Measurements from ENCODE around the gene BACE2.
A peak's percentile ranks its signal among the peaks of the same experiment; 100 is the strongest.

BACE2 gene

GRCh38 chr21:41148798-41149197, 19.2 kb upstream of the BACE2 start:
- DNase-seq (ENCODE audit: low spot score) = no peak

- DNase-seq (ENCODE audit: low spot score) = no peak
Measured at GRCh38 chr21:41149199-41149598, 18.8 kb upstream of the BACE2 start.

- DNase-seq (ENCODE audit: low spot score) = no peak
Measured at GRCh38 chr21:41152147-41152546, 15.8 kb upstream of the BACE2 start.

DNA sequence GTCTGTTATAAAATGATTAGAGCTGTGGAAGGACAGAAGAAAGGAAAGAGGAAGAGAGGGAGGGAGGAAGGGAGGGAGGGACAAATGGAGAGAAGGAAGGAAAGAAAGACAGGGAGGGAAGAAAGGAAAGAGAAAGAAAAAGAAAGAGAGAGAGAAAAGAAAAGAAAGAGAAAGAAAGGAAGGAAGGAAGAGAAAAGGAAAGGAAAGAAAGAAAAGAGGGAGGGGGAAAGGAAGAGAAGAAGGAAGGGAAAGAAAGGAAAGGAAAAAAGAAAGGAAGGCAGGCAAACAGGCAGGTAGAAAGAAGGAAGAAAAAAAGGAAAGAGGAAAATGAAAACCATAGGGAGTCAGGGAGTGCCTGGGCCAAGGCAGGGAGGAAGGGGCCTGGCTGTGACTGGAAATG, 14.5 kb upstream of the BACE2 start:
- DNase-seq (ENCODE audit: low spot score) = no peak

DNA sequence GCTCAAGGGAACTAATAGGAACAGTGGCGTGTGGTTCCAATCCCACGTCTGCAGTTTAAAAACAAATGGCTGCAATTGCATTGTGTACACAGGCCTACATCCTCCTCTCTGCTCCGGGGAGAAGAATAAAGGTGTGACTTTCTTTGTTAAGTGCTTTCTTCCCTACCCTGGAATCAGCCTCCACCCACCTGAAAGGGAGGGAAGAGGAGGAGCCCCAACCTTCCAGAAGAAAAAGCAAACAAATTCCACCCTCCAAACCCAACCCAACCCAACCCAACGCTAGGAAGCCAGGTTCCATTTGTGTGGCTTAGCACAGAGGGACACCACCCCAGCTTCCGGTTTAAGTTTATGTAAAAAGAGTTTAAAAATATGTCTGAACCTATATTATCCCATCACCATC, 11.8 kb upstream of the BACE2 start:
- no peak for DNase-seq (ENCODE audit: low spot score)

DNA sequence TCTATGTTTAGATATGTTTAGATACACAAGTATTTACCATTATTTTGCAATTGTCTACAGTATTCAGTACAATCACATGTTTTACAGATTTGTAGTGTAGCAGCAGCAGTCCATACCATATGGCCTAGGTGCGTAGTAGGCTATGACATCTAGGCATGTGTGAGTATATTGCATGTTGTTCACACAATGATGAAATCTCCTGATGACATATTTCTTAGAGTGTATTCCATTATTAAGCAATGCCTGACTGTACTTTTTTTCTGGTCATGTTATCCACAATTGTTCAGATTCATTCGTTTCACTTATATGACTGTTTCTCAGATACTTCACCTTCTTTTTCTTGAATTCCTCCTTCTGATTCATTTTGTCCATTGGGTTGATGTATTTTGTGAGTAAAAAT, 9.9 kb upstream of the BACE2 start:
- DNase-seq (ENCODE audit: low spot score) = no peak

DNA sequence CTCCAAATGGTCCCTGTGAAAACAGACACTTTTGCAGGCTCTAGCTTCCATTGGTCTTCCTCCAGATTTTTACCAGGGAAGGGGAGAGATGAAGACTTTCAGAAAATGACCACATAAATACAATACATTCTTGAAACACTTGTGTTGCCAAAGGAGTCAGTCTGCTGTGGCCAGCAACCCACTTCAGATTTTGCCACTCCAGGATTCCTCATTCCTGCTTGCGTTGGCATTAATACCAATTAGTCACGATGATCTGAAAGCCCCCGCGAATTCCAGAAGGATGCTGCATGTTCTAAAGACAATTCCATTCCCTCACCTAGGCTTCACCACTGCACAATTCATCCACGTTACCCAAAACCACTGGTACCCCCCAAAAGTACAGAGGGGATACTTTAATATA, 7.9 kb upstream of the BACE2 start:
- no peak for DNase-seq (ENCODE audit: low spot score)

GRCh38 chr21:41161428-41161827, 6.5 kb upstream of the BACE2 start:
- DNase-seq (ENCODE audit: low spot score) = no peak

DNA sequence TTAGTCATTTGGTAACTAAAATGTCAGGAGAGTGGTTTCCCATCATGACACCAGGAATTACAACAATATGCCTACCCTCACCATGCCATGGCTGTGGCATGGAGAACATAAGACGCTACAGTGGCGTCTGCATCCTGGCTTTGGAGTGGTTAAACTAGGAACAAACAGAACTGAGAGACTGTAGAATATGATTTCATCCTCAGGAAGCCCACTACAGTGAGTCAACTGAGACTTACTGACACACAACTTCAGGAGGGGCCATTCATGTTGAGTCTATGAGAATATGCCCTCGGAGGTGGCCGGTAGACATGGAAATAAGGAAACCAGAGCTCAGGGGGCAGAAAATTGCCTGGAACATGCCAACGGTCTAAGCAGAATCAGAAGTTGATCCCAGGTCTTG, 5.9 kb upstream of the BACE2 start:
- DNase-seq (ENCODE audit: low spot score) = no peak

DNA sequence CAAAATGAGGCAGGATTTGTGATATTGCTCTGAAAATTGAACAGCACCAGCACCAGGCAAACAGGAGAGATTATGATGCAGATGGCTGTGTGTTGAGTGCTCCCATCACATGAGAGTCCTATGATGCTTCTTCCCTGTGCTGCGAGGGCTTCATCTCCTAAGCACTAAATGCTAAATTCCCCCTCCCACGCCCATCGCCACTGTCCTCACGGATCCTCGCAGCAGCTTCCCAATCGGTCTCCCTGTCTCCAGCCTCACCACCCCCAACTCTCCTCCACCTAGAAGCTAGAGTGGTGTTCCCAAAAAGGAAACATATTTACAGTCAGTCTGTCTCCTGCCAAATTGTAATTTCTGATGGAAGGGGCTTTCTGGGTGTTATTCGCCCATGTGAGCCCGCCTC, 4.9 kb upstream of the BACE2 start:
- no peak for DNase-seq (ENCODE audit: low spot score)

- no peak for DNase-seq (ENCODE audit: low spot score)
Measured at GRCh38 chr21:41164052-41164451, 3.9 kb upstream of the BACE2 start.

DNA sequence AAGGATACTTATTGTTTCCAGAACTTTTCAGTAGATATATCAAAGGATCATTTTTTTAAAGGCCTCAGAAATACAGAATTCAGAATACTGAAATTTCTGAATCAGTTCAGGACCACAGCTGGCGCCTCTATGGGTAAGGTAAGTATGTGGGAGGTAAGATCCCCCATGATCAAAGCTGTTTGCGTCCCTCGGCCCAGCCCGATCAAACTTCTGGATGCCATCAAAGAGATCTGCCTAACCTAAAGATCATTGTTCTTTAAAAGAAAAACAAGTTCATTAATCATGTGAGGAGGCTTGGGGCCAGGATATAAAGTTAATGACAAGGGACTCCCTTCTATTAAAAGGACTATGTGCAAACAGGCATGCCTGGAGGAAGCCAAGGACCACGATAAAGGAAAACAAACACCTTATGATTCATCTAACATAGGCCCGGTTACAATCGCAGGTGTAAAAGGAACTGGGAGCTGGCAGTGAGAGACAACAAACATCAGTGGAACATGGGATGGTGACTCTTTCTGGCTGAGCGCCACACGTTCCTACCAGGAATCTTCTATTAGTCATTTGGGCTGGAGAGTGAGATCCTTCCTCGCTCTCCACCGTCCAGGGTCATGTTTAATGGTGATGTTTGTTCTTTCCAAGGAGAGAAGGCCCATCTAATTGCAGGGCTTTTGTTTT, 2.8 kb upstream of the BACE2 start:
- DNase-seq (ENCODE audit: low spot score) = no peak

DNA sequence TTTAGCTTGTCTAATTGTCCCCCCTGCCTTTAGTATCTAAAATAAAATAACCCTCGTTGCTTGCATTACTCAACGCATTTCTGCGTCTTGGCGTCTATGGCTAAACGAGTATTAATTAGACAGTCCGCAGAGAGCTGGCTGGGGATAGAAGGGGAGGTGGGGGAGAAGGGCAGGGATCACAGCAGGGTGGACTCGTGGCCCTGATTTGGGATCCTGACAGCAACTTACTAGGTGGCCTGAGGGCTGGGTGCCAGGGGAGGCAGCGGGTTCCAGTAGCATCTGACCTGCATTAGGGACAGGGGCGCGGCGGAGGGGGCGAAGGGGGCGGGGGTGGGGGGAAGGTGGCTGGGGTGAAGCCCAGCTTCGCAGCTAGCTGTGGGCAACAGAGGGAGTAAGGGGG, 1.1 kb upstream of the BACE2 start:
- DNase-seq (ENCODE audit: low spot score) = no peak

DNA sequence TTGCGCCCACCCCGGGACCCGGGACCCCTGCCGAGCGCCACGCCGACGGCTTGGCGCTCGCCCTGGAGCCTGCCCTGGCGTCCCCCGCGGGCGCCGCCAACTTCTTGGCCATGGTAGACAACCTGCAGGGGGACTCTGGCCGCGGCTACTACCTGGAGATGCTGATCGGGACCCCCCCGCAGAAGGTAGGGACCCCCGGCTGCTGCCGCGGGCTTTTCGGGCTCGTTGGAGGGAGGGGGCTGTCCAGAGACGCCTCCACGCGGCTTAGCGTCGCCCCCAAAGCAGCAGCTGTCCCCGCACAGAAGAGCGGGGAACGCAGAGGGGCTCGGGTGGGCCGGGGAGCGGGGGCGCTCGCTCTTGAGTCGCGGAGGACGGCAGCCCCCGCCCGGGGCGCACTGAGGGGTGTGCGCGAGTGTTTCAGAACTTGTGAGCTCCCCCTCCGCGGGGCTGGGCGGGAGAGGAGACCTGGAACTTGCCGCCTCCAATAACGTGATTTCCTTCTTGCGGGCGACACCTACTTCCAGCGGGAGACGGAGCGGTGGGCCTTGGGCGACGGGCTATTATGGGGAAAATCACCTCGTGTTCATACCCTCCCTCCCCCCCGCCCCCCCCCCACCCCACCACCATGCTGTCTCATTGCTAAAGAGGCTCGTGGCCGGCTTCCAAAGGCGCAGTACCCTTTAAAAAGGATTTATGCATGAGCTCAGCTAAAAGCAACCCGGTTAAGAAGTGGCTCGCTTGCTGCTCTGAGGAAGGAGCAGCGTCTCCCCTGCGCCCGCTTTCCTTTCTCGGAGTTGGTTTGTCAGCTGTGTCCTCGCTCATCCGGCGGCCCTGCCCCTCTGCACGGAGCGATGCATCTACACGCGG, 664 bp downstream of the BACE2 start:
- DNase-seq (ENCODE audit: low spot score) = peak; percentile 73

DNA sequence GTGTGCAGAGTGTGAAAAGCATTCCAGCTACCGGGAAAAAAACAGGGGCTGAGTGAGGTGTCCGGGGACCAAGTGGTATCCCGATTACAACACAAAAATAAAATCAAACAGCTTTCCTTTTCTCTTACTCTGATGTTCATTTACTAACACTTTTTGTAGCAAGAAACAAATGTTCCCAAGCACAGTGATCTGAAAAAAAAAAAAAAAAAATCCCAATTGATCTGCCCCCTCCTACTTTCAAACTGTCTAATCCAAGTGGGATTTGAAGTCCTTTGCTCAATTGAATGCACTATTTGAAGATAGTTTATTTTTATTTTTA, 1.3 kb downstream of the BACE2 start:
- no peak for DNase-seq (ENCODE audit: low spot score)

- DNase-seq (ENCODE audit: low spot score) = no peak
Measured at GRCh38 chr21:41169701-41170100, 1.7 kb downstream of the BACE2 start.

- DNase-seq (ENCODE audit: low spot score) = peak; percentile 55
Measured at GRCh38 chr21:41170442-41170841, 2.5 kb downstream of the BACE2 start.

DNA sequence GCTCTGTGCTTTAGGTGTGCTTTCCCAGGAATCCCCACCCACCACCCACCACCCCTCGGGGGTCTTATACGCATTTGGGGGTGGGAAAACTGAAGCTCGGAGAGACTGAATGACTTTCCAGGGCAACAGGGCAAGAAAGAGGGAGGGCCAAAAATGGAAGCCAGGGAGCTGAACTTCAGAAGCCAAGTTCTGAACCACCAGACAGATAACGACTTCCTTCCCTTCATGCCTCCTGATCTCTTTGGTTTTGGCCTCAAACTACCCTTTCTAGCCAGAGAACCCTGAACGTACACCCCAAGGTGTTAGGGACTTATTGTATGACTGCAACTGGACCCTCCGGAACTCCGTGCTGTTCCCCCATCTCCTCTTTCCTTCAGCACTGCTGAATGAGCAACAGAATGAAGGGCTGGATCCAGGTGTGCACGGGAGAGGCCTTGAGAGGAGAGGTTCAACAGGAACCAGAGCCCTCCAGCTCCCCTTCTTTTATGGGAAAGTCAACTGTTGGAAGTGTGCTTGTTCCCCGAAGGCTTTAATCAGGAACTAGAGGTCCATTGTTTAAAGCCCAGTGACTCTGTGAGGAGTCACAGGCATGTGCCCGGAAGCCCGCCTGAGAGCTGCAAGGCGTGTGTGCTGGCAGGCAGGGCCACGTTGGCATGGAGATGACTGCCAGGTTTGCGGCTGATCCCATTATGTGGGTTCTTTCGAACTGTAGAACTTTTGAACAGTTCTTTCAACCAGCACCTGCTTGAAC, 3.1 kb downstream of the BACE2 start:
- no peak for DNase-seq (ENCODE audit: low spot score)

GRCh38 chr21:41175080-41175479, 7.1 kb downstream of the BACE2 start:
- no peak for DNase-seq (ENCODE audit: low spot score)

DNA sequence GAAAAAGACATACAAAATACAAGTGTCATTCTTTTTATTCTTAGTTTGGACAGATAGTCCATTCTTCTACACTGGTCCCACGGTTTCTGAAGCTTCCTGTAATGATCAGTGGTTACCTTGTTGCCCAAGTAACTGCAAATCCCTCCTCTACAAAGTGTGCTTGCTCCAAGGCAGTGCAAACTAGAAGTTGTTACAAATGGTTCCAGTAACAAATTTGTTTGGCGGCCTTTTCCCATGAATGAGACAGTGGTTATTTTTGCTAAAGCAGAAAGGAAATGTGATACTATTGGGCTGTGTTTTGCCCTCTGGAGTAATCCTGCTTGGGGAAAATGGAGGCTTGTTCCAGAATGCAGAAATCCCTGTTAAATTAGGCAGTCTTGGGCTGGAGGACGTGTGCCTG, 8.9 kb downstream of the BACE2 start:
- DNase-seq (ENCODE audit: low spot score) = no peak

- DNase-seq (ENCODE audit: low spot score) = no peak
Measured at GRCh38 chr21:41180752-41181151, 12.8 kb downstream of the BACE2 start.

GRCh38 chr21:41182547-41182946, 14.6 kb downstream of the BACE2 start:
- DNase-seq (ENCODE audit: low spot score) = no peak

GRCh38 chr21:41183575-41183974, 15.6 kb downstream of the BACE2 start:
- DNase-seq (ENCODE audit: low spot score) = no peak

All from AG08396 (cell line).